Parathyroid adenoma (tissue), 2 donors: ENCODE results near the gene HIKESHI.

Source experiments
- H2AFZ ChIP-seq: fragments of 300-600 bp; sonication (generic); one replicate; pipeline ENCODE4 v1.7.0; 2017; ENCODE audit warnings: antibody characterized with exemption, mild to moderate bottlenecking
- H3K27ac ChIP-seq: fragments of 300-600 bp; sonication (generic); one replicate; pipeline ENCODE4 v1.7.0; 2017
- H3K27me3 ChIP-seq: fragments of 300-600 bp; sonication (generic); one replicate; pipeline ENCODE4 v1.7.0; 2017; ENCODE audit warnings: low read length; ENCODE audit not compliant: control insufficient read depth, insufficient read depth
- H3K36me3 ChIP-seq: fragments of 300-600 bp; sonication (generic); one replicate; pipeline ENCODE4 v1.7.0; 2017; ENCODE audit warnings: low read length; ENCODE audit not compliant: control insufficient read depth, insufficient read depth
- H3K4me1 ChIP-seq: fragments of 300-600 bp; sonication (generic); one replicate; pipeline ENCODE4 v1.7.0; 2017; ENCODE audit warnings: control low read depth
- H3K4me2 ChIP-seq: fragments of 300-600 bp; sonication (generic); one replicate; pipeline ENCODE4 v1.7.0; 2017; ENCODE audit warnings: low read length
- H3K4me3 ChIP-seq: fragments of 300-600 bp; sonication (generic); one replicate; pipeline ENCODE4 v1.7.0; 2017; ENCODE audit warnings: low read depth, low read length
- H3K79me2 ChIP-seq: fragments of 300-600 bp; sonication (generic); one replicate; pipeline ENCODE4 v1.7.0; 2017; ENCODE audit warnings: control low read depth
- H3K9ac ChIP-seq: fragments of 300-600 bp; sonication (generic); one replicate; pipeline ENCODE4 v1.7.0; 2017; ENCODE audit warnings: mild to moderate bottlenecking
- H3K9me3 ChIP-seq: fragments of 300-600 bp; sonication (generic); one replicate; pipeline ENCODE4 v1.7.0; 2017; ENCODE audit warnings: low read length; ENCODE audit not compliant: control insufficient read depth
- TF ChIP-seq, protein P1 (sequence below): fragments of 300-600 bp; sonication (generic); IDR thresholded peaks from one replicate; pipeline ENCODE4 v1.7.0; 2017; ENCODE audit warnings: antibody characterized with exemption, mild to moderate bottlenecking
- donor health status: primary hyperparathyroidism.

Gene HIKESHI

DNA sequence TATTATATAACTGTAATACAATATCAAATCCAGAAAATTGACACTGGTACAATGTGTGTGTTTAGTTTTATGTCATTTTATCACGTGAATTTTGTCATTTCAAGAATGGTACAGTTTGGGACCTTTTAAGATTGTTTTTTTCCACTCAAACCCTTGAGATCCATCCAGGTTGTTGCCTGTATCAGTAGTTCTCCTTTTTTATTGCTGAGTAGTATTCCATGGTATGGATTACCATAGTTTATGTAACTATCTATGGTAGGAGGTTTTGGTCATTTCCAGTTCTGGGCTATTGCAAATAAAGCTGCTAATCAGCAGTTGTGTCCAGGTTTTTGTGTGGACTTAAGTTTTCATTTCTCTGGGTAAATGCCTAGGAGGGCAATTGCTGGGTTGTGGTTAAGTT is 32.4 kb upstream of the HIKESHI start:
- H3K9me3 ChIP-seq = no peaks in the 10 kb centered on the region
- no peak overlapping the region for H2AFZ ChIP-seq
- H3K27me3 ChIP-seq = no peaks in the 10 kb centered on the region
- H3K79me2 ChIP-seq = peaks cover 2% of the 10 kb centered on the region
- H3K4me3 ChIP-seq = no peak overlapping the region
- no peaks in the 10 kb centered on the region for H3K4me1 ChIP-seq
- H3K27ac ChIP-seq = no peak overlapping the region
- H3K4me2 ChIP-seq = no peak overlapping the region
- H3K36me3 ChIP-seq = no peaks in the 10 kb centered on the region
- H3K9ac ChIP-seq = no peak overlapping the region
- TF ChIP-seq, protein P1, sequence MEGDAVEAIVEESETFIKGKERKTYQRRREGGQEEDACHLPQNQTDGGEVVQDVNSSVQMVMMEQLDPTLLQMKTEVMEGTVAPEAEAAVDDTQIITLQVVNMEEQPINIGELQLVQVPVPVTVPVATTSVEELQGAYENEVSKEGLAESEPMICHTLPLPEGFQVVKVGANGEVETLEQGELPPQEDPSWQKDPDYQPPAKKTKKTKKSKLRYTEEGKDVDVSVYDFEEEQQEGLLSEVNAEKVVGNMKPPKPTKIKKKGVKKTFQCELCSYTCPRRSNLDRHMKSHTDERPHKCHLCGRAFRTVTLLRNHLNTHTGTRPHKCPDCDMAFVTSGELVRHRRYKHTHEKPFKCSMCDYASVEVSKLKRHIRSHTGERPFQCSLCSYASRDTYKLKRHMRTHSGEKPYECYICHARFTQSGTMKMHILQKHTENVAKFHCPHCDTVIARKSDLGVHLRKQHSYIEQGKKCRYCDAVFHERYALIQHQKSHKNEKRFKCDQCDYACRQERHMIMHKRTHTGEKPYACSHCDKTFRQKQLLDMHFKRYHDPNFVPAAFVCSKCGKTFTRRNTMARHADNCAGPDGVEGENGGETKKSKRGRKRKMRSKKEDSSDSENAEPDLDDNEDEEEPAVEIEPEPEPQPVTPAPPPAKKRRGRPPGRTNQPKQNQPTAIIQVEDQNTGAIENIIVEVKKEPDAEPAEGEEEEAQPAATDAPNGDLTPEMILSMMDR = no peak

DNA sequence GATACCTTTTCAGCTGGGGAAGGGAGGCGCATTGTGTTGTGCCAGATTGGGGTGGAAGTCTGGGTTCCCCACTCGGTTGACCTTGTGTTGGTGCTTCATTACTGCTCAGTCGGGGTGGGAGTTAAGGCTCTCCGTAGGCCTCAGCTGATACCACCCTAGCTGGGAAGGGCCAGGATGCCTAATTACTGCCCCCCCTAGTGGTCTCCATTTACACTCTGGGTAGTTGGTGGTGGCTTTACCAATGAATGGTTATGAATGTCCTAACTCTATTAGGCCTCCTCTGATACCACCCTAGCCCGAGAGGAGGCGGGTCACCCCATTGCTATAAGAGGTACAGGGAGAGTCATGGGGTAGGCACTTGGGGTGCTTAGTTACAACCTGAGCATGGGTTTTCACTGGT is 27.5 kb upstream of the HIKESHI start:
- Histone ChIP-seq H3K36me3 (no peaks in the 10 kb centered on the region), H3K27ac (no peak overlapping the region)

DNA sequence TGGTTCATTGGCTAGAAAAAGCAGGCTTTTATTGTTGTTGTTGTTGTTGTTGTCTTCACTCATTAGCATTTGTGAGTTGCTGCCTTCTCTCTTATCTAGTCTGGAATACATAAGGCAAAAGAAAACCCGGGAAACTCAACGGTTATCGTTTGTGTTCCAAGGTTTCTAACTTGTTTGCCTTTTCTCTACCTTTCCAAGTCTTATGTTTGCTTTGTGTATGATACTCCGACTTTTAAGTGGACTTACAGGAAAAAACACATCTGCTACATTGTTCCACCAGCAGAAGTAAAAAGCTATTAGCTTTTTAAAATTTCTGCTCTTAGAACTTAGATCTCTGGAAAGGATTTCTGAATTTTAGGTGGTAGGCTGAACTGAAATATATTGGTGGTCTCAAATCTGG is 27.0 kb upstream of the HIKESHI start:
- Histone ChIP-seq H3K36me3 (no peaks in the 10 kb centered on the region), H3K9ac (no peak overlapping the region), H3K27ac (no peak overlapping the region), H3K79me2 (peaks cover 2% of the 10 kb centered on the region), H3K4me2 (no peak overlapping the region), H3K4me1 (no peaks in the 10 kb centered on the region), H3K4me3 (no peak overlapping the region), H3K9me3 (no peaks in the 10 kb centered on the region), H2AFZ (no peak overlapping the region), H3K27me3 (no peaks in the 10 kb centered on the region)
- TF ChIP-seq, protein P1 = no peak

More for the DNA sequence above, 27.5 kb upstream of the HIKESHI start:
- Histone ChIP-seq H3K9me3 (no peaks in the 10 kb centered on the region), H3K79me2 (peaks cover 2% of the 10 kb centered on the region), H3K9ac (no peak overlapping the region), H3K4me2 (no peak overlapping the region), H3K4me1 (no peaks in the 10 kb centered on the region), H3K4me3 (no peak overlapping the region), H3K27me3 (no peaks in the 10 kb centered on the region), H2AFZ (no peak overlapping the region)
- TF ChIP-seq, protein P1 = no peak

DNA sequence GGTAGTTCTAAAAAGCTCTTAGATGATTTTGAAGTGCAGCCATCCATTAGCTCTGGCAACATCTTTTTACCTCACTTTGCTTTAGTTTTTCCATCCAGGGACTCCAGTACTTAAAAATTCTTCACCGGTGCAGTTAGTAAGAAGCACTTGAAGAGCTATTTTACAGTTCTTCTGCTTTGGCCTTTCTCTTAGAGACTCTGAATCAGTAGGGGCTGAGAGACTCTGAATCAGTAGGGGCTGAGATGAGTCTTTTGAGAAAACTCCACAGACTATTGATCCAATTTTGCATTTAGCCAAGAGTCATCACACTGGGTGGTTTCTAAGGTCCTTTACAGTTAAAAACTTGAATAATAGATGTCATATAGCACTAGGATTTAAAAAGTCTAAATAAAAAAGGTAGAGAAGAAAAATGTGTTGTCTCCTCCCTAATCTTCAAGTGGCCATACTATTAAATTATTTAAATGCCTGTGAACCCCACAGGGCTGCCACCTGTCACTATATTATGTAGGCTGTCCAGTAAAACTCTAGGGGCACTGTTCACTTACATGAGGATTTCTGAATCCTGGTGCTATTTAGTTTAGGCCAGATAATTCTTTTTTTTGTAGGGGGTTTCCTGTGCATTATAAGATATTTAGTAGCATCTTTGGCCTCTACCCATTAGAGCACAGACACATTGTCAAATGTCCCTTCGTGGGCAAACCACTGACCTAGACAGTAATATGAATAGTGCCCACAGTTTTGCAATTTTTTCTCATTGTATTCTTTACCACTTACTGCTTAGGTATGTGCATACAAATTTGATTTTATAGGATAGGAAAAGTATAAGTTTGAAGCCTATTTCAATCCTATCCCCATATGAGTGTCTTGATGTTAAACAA is 26.3 kb upstream of the HIKESHI start:
- Histone ChIP-seq H3K36me3 (no peaks in the 10 kb centered on the region), H3K4me2 (no peak overlapping the region)

More for the DNA sequence above, 26.3 kb upstream of the HIKESHI start:
- Histone ChIP-seq H3K9ac (no peak overlapping the region), H3K27ac (no peak overlapping the region), H2AFZ (no peak overlapping the region), H3K27me3 (no peaks in the 10 kb centered on the region), H3K9me3 (no peaks in the 10 kb centered on the region), H3K4me3 (no peak overlapping the region), H3K4me1 (no peaks in the 10 kb centered on the region), H3K79me2 (peaks cover 2% of the 10 kb centered on the region)
- TF ChIP-seq, protein P1 = no peak
